ENCODE data around the gene ZNF2. TPM values are rescaled to one million over a fixed set of nuclear protein-coding genes. Genes with fewer than 3 reads are reported as not detected.

The ZNF2 gene
- total RNA-seq, 1 experiment from 2014 or later, result 7.0 TPM

DNA sequence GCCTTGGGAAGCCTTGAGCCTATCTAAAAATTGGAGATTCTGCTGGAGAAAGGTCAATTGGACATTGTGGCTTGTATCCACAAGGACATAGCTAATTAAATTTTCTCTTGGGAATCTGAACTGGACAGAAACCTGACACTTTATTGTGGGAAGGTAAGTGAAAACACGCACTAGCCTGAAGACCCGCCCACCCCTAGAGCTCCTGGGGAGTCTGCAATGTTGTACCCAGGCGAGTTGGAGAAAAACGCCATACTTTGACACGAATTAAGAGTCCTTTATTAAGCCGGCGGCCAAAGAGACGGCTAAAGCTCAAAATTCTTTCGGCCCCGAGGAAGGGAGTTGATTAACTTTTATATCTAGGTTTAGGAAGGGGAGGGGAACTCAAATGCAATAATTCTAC lies 40.5 kb downstream of the ZNF2 start:
- DNase-seq (ENCODE audit: low read depth), result no peak

GRCh38 chr2:95207111-95207961 lies 41.7 kb downstream of the ZNF2 start, which contains the start of gene ZNF892:
Gene ZNF892 (plus strand): TSS chr2:95207521. CDS start chr2:95207816, 295 bp downstream.
- DNase-seq (ENCODE audit: low read depth), result peak; percentile 92

GRCh38 chr2:95208106-95208505 lies 42.5 kb downstream of the ZNF2 start:
- no peak for DNase-seq (ENCODE audit: low read depth)

GRCh38 chr2:95215018-95215612 lies 49.5 kb downstream of the ZNF2 start:
- no peak for DNase-seq (ENCODE audit: low read depth)

DNA sequence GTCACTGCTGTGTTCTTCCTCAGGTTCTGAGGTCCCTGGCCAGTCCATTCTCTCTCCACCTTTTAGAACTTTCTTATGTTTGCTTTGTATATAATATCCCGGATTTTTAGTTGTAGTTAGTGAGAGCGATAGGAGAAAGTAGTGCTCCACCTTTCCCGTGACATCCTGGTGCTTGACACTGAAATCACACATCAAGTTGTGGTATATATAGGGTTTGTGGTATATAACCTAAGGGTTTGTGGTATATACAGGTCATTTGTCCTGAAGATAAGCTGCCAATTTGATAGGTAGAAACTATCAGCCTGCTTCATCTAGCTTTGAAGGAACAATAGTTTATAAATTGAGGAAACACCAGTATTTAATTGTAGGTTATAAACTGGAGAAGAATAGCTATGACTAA lies 54.8 kb downstream of the ZNF2 start:
- no peak for DNase-seq (ENCODE audit: low read depth)

DNA sequence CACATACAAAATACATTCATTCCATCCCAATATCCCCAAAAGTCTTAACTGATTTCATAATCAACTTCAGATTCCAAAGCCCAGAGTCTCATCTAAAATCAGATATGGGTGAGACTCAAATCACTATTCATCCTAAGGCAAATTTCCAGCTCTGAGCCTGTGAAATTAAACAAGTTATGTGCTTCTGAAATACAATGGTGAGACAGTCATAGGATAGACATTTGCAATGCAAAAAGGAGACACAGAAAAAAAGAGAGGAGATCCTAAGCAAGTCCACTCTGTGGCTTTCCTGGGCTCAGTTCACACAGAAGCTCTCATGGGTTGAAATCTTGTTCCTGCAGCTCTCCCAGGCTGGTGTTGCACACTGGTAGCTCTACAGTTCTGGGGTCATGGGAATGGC lies 60.0 kb downstream of the ZNF2 start:
- no peak for DNase-seq (ENCODE audit: low read depth)

DNA sequence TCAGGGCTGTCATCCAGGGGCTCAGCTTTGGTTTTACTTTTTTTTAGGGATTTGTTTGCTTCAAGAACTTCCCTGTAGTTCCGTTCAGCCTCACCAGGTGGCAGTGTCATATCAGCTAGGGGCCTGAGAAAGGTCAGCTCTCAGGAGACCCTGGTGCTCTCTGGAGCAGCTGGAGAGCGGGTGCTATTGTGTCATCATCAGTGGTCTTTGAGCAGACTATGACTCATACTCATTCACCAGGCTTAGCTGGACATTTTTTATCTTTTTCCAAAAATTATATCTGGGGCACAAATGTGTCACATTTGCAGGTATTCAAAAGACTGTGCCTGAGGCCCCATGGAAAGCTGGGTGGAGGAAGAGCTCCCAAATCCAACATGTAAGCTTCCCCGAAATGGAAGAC lies 66.1 kb downstream of the ZNF2 start:
- DNase-seq (ENCODE audit: low read depth), result peak; percentile 91

- DNase-seq (ENCODE audit: low read depth), result peak; percentile 36
These were observed 66.6 kb downstream of the ZNF2 start for GRCh38 chr2:95232232-95232631.

Other genes starting within 250 kb of the ZNF2 start
- gene MAL, start 140.1 kb upstream of the ZNF2 start, total RNA-seq (2014; rRNA removed; shearing (Covaris generic)), result not detected in 2 replicates
- gene MRPS5, start 44.0 kb upstream of the ZNF2 start, total RNA-seq (2014; rRNA removed; shearing (Covaris generic)), result 54.1 and 58.7 TPM in 2 replicates
- gene ZNF514, start 6.0 kb upstream of the ZNF2 start, total RNA-seq (2014; rRNA removed; shearing (Covaris generic)), result 7.1 and 8.9 TPM in 2 replicates
- gene ZNF892, start 41.7 kb downstream of the ZNF2 start, total RNA-seq (2014; rRNA removed; shearing (Covaris generic)), result 2.2 and 3.8 TPM in 2 replicates
- 1.8 and 2.4 TPM in 2 replicates for gene PROM2, start 108.6 kb downstream of the ZNF2 start, total RNA-seq (2014; rRNA removed; shearing (Covaris generic))
- gene KCNIP3, start 131.5 kb downstream of the ZNF2 start, total RNA-seq (2014; rRNA removed; shearing (Covaris generic)), result 4.1 and 10.8 TPM in 2 replicates
- gene FAHD2A, start 236.9 kb downstream of the ZNF2 start, total RNA-seq (2014; rRNA removed; shearing (Covaris generic)), result 26.3 and 37.3 TPM in 2 replicates

All from RPMI7951 (cell line).